Right lobe of liver (tissue), 4 donors: ENCODE data around the gene PSMB9.

Experiments used
- POLR2A ChIP-seq: fragments of 450-650 bp; IDR thresholded peaks from one replicate; pipeline ENCODE4 v1.6.1; 2017; ENCODE audit warnings: antibody characterized with exemption, mild to moderate bottlenecking
- TF ChIP-seq, protein P1 (sequence below), 4 donors: fragments of 200-600 bp in 3 of 4; fragments of 450-650 bp in 1 of 4; IDR thresholded peaks; one replicate each; pipeline versions ENCODE4 v1.5.1 to v1.8.0; 2016 to 2022; ENCODE audit warnings: antibody characterized with exemption in 4 of 4, mild to moderate bottlenecking in 2 of 4
- donor health status: DM: no; HTN: no; CAD: no.
- donor health status: DM: no; HTN: no; CAD: no.
- donor health status: DM: no; HTN: yes; CAD: no.

DNA sequence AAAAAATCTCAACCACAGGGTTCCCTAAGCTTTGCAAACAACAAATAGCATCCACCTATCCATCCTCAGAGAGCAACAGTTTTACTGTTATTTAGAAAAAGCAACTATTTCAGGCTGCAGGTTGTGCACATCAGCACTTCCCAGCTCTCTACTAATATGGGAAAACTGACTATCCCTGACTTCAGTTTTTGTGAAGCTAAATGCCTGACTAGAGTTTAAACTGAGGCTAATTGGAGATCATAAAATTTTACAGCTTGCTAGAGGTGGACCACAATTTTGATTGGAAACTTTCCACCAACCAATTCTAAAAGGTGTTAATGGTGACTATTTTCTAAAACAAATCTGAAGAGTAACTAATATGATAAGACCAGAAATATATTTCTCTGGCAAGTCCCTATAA, 50.0 kb downstream of the PSMB9 start:
- TF ChIP-seq, protein P1, sequence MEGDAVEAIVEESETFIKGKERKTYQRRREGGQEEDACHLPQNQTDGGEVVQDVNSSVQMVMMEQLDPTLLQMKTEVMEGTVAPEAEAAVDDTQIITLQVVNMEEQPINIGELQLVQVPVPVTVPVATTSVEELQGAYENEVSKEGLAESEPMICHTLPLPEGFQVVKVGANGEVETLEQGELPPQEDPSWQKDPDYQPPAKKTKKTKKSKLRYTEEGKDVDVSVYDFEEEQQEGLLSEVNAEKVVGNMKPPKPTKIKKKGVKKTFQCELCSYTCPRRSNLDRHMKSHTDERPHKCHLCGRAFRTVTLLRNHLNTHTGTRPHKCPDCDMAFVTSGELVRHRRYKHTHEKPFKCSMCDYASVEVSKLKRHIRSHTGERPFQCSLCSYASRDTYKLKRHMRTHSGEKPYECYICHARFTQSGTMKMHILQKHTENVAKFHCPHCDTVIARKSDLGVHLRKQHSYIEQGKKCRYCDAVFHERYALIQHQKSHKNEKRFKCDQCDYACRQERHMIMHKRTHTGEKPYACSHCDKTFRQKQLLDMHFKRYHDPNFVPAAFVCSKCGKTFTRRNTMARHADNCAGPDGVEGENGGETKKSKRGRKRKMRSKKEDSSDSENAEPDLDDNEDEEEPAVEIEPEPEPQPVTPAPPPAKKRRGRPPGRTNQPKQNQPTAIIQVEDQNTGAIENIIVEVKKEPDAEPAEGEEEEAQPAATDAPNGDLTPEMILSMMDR (IDR thresholded peaks at IDR 0.05), result no peak
- TF ChIP-seq POLR2A, result no peak
